ENCODE measurements around the gene RHOD. TPM values are rescaled to one million over a fixed set of nuclear protein-coding genes. Genes with fewer than 3 reads are reported as not detected.

RHOD gene
- total RNA-seq, 1 experiment from 2014 or later: 24.7 TPM

- H3K27ac Mint-ChIP-seq (ENCODE audit: unreplicated experiment): no peak overlapping the region
- BruUV-seq (replicated peaks): no TSS peak
- H3K27me3 Mint-ChIP-seq (ENCODE audit: unreplicated experiment): no peaks in the 10 kb centered on the region
- no peak for TF ChIP-seq CTCF (IDR thresholded peaks at IDR 0.05; ENCODE audit: unreplicated experiment)
- peaks cover 33% of the 10 kb centered on the region for H3K36me3 Mint-ChIP-seq (ENCODE audit: insufficient read depth, unreplicated experiment)
- H3K4me1 Mint-ChIP-seq (ENCODE audit: low read depth, unreplicated experiment): peaks cover 10% of the 10 kb centered on the region
- CTCF ChIA-PET: no interaction called here
- H3K4me3 Mint-ChIP-seq (ENCODE audit: low read depth, unreplicated experiment): no peak overlapping the region
- no peak for DNase-seq
- no peaks in the 10 kb centered on the region for H3K9me3 Mint-ChIP-seq (ENCODE audit: low read depth, unreplicated experiment)
- intact Hi-C loops (cut with micrococcal nuclease; ENCODE audit: unreplicated experiment): no loop called here
Observed at GRCh38 chr11:67116758-67117105, 60.1 kb downstream of the RHOD start.

- H3K27ac Mint-ChIP-seq (ENCODE audit: unreplicated experiment): no peak overlapping the region
- H3K36me3 Mint-ChIP-seq (ENCODE audit: insufficient read depth, unreplicated experiment): peaks cover 33% of the 10 kb centered on the region
- intact Hi-C loops (cut with micrococcal nuclease; ENCODE audit: unreplicated experiment): no loop called here
- H3K4me1 Mint-ChIP-seq (ENCODE audit: low read depth, unreplicated experiment): peaks cover 10% of the 10 kb centered on the region
- TF ChIP-seq CTCF (IDR thresholded peaks at IDR 0.05; ENCODE audit: unreplicated experiment): no peak
- no peak for DNase-seq
- no peaks in the 10 kb centered on the region for H3K9me3 Mint-ChIP-seq (ENCODE audit: low read depth, unreplicated experiment)
- TSS peak; percentile 26 for BruUV-seq (replicated peaks)
- no peaks in the 10 kb centered on the region for H3K27me3 Mint-ChIP-seq (ENCODE audit: unreplicated experiment)
- CTCF ChIA-PET: no interaction called here
- H3K4me3 Mint-ChIP-seq (ENCODE audit: low read depth, unreplicated experiment): no peak overlapping the region
Observed at GRCh38 chr11:67117176-67117575, 60.5 kb downstream of the RHOD start.

- no TSS peak for BruUV-seq (replicated peaks)
- H3K4me3 Mint-ChIP-seq (ENCODE audit: low read depth, unreplicated experiment): no peak overlapping the region
- peaks cover 10% of the 10 kb centered on the region for H3K4me1 Mint-ChIP-seq (ENCODE audit: low read depth, unreplicated experiment)
- no peak overlapping the region for H3K27ac Mint-ChIP-seq (ENCODE audit: unreplicated experiment)
- H3K36me3 Mint-ChIP-seq (ENCODE audit: insufficient read depth, unreplicated experiment): peaks cover 35% of the 10 kb centered on the region
- H3K27me3 Mint-ChIP-seq (ENCODE audit: unreplicated experiment): no peaks in the 10 kb centered on the region
- intact Hi-C loops (cut with micrococcal nuclease; ENCODE audit: unreplicated experiment): no loop called here
- CTCF ChIA-PET: no interaction called here
- peak; percentile 14 for DNase-seq
- H3K9me3 Mint-ChIP-seq (ENCODE audit: low read depth, unreplicated experiment): no peaks in the 10 kb centered on the region
- TF ChIP-seq CTCF (IDR thresholded peaks at IDR 0.05; ENCODE audit: unreplicated experiment): no peak
Observed at GRCh38 chr11:67117672-67118180, 61.1 kb downstream of the RHOD start.

GRCh38 chr11:67118181-67118766 is 61.6 kb downstream of the RHOD start:
- TF ChIP-seq CTCF (IDR thresholded peaks at IDR 0.05; ENCODE audit: unreplicated experiment): no peak
- peak overlapping the region; percentile 90 for H3K4me3 Mint-ChIP-seq (ENCODE audit: low read depth, unreplicated experiment)
- peak; percentile 25 for DNase-seq
- CTCF ChIA-PET: interaction anchor here (1.0 to 1.2 kb wide), 4 partner anchors 9 to 227 kb away, joined by 3 to 6 read pairs (median 4); no protein-coding TSS in a partner anchor
- peaks cover 41% of the 10 kb centered on the region for H3K36me3 Mint-ChIP-seq (ENCODE audit: insufficient read depth, unreplicated experiment)
- H3K9me3 Mint-ChIP-seq (ENCODE audit: low read depth, unreplicated experiment): no peaks in the 10 kb centered on the region
- H3K27me3 Mint-ChIP-seq (ENCODE audit: unreplicated experiment): no peaks in the 10 kb centered on the region
- peaks cover 10% of the 10 kb centered on the region for H3K4me1 Mint-ChIP-seq (ENCODE audit: low read depth, unreplicated experiment)
- BruUV-seq (replicated peaks): no TSS peak
- H3K27ac Mint-ChIP-seq (ENCODE audit: unreplicated experiment): no peak overlapping the region
- intact Hi-C loops (cut with micrococcal nuclease; ENCODE audit: unreplicated experiment): no loop called here

All from Calu3 (cell line).